ENCODE data around the gene AGBL1.
"Not testable (repeated sequence)": the region's sequence is repeated elsewhere in the genome, so short reads cannot be mapped to it uniquely, and the experiment has no call there.

GRCh38 chr15:86528094-86528493 lies 448.4 kb downstream of the AGBL1 start:
- not testable (repeated sequence) for TF ChIP-seq POLR2A (IDR thresholded peaks at IDR 0.05; ENCODE audit: low read length); GATA1 (IDR thresholded peaks at IDR 0.05; ENCODE audit: low read depth, low read length)
